Mammary epithelial cell (primary cell): ENCODE data around the gene RALGPS2.

Source experiments
- EZH2 ChIP-seq: IDR thresholded peaks from 2 replicates; pipeline ENCODE4 v1.6.1; 2012; ENCODE audit warnings: low read length, inconsistent platforms, borderline replicate concordance
- TF ChIP-seq, protein P1 (sequence below), 2 donors: IDR thresholded peaks in 1 of 2; conservative IDR thresholded peaks in 1 of 2; 2 replicates each; pipeline ENCODE4 v1.5.1; 2011 to 2012; ENCODE audit warnings: inconsistent platforms in 2 of 2, low read length in 2 of 2, mild to moderate bottlenecking in 2 of 2, control low read depth in 1 of 2, low read depth in 1 of 2; ENCODE audit not compliant: insufficient read depth in 1 of 2; ENCODE audit errors: extremely low read depth in 1 of 2

DNA sequence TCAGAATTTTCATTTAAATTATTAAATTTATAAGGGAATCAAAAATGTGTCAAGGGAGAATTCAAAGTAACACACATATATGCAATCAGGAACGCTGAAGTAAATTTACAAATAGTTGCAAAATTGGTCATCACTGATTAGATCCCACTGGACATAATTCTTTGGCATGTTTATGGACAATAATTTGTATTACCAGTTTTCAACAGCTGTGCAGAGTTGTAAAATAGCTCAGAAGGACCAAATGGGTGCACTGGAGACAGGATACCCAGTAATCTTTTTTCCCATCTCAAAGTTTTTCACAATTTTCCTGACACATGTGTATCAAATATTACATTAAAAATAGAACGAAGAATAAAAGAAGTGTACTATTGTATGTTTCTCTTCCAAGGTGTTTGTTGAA, 149.9 kb downstream of the RALGPS2 start:
- TF ChIP-seq EZH2 = no peak
- TF ChIP-seq, protein P1, sequence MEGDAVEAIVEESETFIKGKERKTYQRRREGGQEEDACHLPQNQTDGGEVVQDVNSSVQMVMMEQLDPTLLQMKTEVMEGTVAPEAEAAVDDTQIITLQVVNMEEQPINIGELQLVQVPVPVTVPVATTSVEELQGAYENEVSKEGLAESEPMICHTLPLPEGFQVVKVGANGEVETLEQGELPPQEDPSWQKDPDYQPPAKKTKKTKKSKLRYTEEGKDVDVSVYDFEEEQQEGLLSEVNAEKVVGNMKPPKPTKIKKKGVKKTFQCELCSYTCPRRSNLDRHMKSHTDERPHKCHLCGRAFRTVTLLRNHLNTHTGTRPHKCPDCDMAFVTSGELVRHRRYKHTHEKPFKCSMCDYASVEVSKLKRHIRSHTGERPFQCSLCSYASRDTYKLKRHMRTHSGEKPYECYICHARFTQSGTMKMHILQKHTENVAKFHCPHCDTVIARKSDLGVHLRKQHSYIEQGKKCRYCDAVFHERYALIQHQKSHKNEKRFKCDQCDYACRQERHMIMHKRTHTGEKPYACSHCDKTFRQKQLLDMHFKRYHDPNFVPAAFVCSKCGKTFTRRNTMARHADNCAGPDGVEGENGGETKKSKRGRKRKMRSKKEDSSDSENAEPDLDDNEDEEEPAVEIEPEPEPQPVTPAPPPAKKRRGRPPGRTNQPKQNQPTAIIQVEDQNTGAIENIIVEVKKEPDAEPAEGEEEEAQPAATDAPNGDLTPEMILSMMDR (conservative IDR thresholded peaks at IDR 0.05 in 1 of 2, IDR thresholded peaks at IDR 0.05 in 1 of 2; ENCODE audit: extremely low read depth in 1 of 2, insufficient read depth in 1 of 2, low read depth in 1 of 2, low read length in 2 of 2) = no peak
